ENCODE data around the gene PSD4. TPM values are rescaled to one million over a fixed set of nuclear protein-coding genes. Genes with fewer than 3 reads are reported as not detected.
A peak's percentile ranks its signal among the peaks of the same experiment; 100 is the strongest.

Gene PSD4
- 100 to 1,000 TPM; 174 to 200 TPM for total RNA-seq

DNA sequence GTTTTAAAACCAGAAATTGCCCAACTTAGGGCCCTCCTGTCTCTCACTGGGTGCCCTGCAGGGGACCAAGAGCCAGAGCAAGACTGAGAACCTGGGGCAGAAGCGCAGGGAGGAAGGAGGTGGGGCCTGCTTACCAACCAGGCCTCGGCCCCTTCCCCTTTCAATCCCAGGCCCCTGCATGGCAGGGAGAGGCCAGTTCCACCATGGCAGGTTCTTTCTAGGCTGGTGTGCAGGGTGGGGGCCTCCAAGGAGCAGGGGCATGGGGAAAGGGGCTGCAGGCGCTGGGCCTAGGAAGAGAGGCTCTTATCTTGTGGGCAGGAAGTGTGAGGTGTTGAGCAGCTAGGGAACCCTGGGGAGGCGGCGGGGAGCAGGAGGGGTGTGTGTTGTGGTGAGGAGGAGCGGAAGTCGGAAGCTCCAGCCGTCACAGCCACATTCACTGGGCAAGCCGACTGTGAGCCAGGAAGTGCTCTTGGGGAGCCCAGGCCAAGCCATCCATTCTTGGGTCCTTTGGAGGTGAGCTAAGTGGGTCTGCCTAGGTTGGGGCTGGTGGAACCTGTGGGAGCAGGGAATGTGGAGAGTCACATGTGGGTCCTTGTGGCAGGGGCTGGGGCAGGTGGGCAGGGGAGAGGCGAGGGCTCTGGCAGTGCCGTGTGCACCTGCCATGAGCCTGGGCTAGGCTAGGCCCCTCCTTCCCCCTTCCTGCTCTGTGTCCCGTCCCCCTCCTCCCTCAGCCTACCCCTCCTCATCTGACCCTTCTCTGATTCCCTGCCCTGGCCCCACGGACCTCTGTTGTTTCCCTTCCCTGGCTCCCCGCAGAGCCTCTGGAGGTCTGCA is at the start of gene PSD4:
Gene PSD4, plus strand, starts transcription at position 430 of the 834 bp plus-strand sequence. CDS start 8,486 bp downstream, outside the sequence.
- peaks cover 12 to 23% of the 10 kb centered on the region in 2 donors for H3K36me3 Mint-ChIP-seq (ENCODE audit: insufficient read depth in 2 of 2)
- H3K27me3 Mint-ChIP-seq (ENCODE audit: low read depth): no peaks in the 10 kb centered on the region

DNA sequence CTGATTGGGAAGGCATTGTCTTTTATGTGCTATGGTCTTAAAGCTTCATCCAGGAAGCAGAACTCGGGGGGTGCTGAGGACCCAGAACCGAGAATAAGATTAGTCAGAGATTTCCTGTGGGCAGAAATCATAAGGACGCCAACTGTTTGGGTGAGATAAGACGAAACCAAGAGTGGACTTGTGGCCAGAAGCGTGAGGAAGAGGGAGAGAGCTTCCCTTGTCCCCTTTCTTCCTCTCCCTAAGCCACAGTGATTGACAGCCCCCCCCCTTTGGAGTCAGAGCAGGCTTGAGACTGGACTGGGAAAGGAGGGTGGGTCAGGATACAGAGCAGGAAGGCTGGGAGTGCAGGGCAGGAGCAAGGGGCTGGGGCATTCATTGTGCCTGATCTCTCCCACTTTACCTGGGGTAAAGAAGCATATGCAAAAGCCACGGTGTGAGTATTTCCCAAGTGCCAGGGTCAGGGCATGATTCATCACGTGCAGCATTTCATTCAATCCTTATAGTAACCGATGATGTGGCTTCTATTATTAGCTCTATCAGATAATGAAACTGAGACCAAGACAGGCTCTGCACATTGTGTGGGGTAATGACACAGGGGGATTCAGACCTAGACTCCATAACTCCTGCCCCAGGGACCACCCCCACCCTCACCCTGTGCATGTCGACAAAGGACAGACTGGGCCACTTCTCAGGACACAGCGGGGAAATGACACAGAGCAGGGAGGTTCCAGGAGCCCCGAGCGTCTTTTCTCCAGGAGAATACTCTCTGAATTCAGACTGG is 49.4 kb upstream of the PSD4 start:
- no peak overlapping the region for H3K27ac Mint-ChIP-seq
- DNase-seq (peak in 1 of 2 donors; percentile 19), ATAC-seq (replicated peaks in 1 of 2) (peak; percentile 61 to 71)
- peak overlapping the region; percentile 64 to 73 for H3K4me3 Mint-ChIP-seq
- H3K27me3 Mint-ChIP-seq (ENCODE audit: low read depth): peaks cover 11% of the 10 kb centered on the region
- H3K9me3 Mint-ChIP-seq: no peaks in the 10 kb centered on the region
- no peaks in the 10 kb centered on the region for H3K36me3 Mint-ChIP-seq (ENCODE audit: insufficient read depth in 2 of 2)
- peaks cover 56% of the 10 kb centered on the region for H3K4me1 Mint-ChIP-seq (ENCODE audit: low read depth)

More for the DNA sequence above, at the start of gene PSD4:
- ATAC-seq (replicated peaks in 1 of 2) (peak; percentile 82 to 84), DNase-seq (peak; percentile 89 to 91)
- H3K27ac Mint-ChIP-seq: peak within 1 kb of the TSS; percentile 91
- peaks cover 3 to 4% of the 10 kb centered on the region in 2 donors for H3K9me3 Mint-ChIP-seq
- H3K4me1 Mint-ChIP-seq (ENCODE audit: low read depth): peaks cover 75% of the 10 kb centered on the region
- peak within 1 kb of the TSS; percentile 78 to 89 for H3K4me3 Mint-ChIP-seq

DNA sequence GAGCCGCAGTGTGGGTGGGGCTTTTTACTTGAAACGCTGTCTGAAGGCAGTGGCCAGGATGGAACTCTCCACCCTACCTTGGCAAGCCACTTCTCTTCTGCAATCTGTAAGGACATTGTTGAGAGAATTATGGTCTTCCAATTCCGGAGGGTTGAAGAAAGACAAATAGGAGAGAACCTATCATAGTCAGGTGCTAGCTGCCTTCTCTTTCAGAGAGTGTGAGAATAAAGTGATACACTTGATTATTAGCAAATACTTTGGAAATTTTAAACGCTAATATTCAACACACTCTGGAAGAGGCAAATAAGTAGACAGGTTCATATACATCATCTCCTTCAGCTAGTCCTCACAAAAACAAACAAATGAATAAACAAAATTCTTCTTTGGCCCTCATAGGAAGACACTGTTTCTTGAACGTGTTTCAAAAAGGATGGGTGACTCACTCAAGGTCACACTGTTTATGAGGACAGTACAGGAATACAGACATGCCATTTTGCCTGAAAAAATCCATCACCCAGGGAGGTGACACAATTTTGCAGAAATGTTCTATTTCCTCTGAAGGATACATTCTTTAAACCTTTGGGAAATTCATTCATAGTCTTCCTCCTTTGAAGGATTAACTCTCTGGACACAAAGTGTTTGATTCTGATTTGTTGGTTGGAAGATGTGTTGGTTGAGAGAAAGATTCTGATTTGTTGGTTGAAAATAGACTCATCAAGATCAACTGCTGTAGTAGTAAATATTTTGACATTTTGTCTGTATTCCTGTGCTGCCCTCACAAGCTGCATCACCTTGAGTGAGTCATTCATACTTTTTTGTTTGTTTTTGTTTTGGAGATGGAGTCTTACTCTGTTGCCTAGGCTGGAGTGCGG is 48.6 kb upstream of the PSD4 start:
- peaks cover 11% of the 10 kb centered on the region for H3K27me3 Mint-ChIP-seq (ENCODE audit: low read depth)
- ATAC-seq (replicated peaks in 1 of 2): no peak
- H3K36me3 Mint-ChIP-seq (ENCODE audit: insufficient read depth in 2 of 2): no peaks in the 10 kb centered on the region
- H3K9me3 Mint-ChIP-seq: no peaks in the 10 kb centered on the region
- H3K4me1 Mint-ChIP-seq (ENCODE audit: low read depth): peaks cover 56% of the 10 kb centered on the region
- peak overlapping the region in 1 of 2 donors; percentile 64 for H3K4me3 Mint-ChIP-seq
- DNase-seq: no peak
- no peak overlapping the region for H3K27ac Mint-ChIP-seq

DNA sequence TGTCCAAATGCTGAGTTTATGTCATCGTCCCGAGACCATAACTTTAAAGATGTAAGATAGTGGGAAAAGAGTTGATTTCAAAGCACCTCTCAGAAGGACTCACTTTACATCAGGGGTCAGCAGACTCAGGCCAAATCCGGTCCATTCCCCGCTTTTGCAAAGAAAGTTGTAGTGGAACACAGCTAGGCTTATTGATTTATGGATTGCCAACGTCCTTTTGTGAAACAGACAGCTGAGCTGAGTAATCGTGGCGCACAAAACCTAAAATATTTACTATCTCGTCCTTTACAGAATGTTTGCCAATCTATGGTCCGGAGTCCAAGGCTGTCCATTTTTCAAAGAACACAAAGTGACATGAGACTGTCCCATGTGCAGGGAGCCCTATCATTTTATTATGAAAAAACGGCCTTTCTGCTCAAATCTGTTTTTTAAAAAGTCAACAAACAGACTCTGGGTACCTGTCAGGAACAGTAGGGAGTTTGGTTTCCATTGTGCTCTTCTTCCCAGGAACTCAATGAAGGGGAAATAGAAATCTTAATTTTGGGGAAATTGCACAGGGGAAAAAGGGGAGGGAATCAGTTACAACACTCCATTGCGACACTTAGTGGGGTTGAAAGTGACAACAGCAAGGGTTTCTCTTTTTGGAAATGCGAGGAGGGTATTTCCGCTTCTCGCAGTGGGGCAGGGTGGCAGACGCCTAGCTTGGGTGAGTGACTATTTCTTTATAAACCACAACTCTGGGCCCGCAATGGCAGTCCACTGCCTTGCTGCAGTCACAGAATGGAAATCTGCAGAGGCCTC is 46.7 kb upstream of the PSD4 start, which contains the start of gene IL1RN:
Gene IL1RN, plus strand, starts transcription at position 754 of the 801 bp plus-strand sequence. Its CDS starts 27 bp downstream, at position 781.
- no peaks in the 10 kb centered on the region for H3K36me3 Mint-ChIP-seq (ENCODE audit: insufficient read depth in 2 of 2)
- no peak for ATAC-seq (replicated peaks in 1 of 2)
- peaks cover 44% of the 10 kb centered on the region for H3K4me1 Mint-ChIP-seq (ENCODE audit: low read depth)
- H3K27ac Mint-ChIP-seq: no peak within 1 kb of the TSS
- no peaks in the 10 kb centered on the region for H3K27me3 Mint-ChIP-seq (ENCODE audit: low read depth)
- H3K9me3 Mint-ChIP-seq: no peaks in the 10 kb centered on the region
- H3K4me3 Mint-ChIP-seq: peak within 1 kb of the TSS in 1 of 2 donors; percentile 31
- DNase-seq: no peak

DNA sequence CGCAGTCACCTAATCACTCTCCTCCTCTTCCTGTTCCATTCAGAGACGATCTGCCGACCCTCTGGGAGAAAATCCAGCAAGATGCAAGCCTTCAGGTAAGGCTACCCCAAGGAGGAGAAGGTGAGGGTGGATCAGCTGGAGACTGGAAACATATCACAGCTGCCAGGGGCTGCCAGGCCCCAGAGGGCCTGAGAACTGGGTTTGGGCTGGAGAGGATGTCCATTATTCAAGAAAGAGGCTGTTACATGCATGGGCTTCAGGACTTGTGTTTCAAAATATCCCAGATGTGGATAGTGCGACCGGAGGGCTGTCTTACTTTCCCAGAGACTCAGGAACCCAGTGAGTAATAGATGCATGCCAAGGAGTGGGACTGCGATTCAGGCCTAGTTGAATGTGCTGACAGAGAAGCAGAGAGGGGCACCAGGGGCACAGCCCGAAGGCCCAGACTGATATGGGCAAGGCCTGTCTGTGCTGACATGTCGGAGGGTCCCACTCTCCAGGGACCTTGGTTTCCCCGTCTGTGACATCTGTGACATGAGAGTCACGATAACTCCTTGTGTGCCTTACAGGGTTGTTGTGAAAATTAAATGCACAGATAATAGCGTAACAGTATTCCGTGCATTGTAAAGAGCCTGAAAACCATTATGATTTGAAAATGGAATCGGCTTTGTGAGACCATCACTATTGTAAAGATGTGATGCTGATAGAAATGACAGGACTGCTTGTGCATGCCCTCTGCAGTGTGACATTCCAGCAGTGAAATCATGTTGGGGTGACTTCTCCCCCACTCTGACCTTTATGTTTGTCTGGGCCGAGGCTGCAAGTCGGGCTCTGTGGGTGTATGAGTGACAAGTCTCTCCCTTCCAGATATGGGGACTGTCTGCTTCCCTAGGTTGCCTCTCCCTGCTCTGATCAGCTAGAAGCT is 45.9 kb upstream of the PSD4 start:
- H3K27ac Mint-ChIP-seq: no peak overlapping the region
- ATAC-seq (replicated peaks in 1 of 2) (no peak), DNase-seq (no peak)
- H3K9me3 Mint-ChIP-seq: no peaks in the 10 kb centered on the region
- H3K36me3 Mint-ChIP-seq (ENCODE audit: insufficient read depth in 2 of 2): no peaks in the 10 kb centered on the region
- peaks cover 37% of the 10 kb centered on the region for H3K4me1 Mint-ChIP-seq (ENCODE audit: low read depth)
- H3K4me3 Mint-ChIP-seq: no peak overlapping the region
- no peaks in the 10 kb centered on the region for H3K27me3 Mint-ChIP-seq (ENCODE audit: low read depth)

DNA sequence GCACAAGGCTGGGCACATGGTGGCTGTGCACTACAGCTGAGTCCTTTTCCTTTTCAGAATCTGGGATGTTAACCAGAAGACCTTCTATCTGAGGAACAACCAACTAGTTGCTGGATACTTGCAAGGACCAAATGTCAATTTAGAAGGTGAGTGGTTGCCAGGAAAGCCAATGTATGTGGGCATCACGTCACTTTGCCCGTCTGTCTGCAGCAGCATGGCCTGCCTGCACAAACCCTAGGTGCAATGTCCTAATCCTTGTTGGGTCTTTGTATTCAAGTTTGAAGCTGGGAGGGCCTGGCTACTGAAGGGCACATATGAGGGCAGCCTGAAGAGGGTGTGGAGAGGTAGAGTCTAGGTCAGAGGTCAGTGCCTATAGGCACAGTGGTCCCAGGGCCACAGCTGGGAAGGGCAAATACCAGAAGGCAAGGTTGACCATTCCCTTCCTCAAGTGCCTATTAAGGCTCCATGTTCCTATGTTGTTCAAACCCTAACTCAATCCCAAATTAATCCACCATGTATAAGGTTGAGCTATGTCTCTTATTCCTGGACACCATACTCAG is 44.2 kb upstream of the PSD4 start:
- no peak for DNase-seq
- Mint-ChIP-seq H3K36me3 (ENCODE audit: insufficient read depth in 2 of 2) (no peaks in the 10 kb centered on the region), H3K4me1 (ENCODE audit: low read depth) (peaks cover 31% of the 10 kb centered on the region), H3K9me3 (no peaks in the 10 kb centered on the region), H3K27ac (no peak overlapping the region), H3K4me3 (no peak overlapping the region), H3K27me3 (ENCODE audit: low read depth) (no peaks in the 10 kb centered on the region)
- no peak for ATAC-seq (replicated peaks in 1 of 2)

DNA sequence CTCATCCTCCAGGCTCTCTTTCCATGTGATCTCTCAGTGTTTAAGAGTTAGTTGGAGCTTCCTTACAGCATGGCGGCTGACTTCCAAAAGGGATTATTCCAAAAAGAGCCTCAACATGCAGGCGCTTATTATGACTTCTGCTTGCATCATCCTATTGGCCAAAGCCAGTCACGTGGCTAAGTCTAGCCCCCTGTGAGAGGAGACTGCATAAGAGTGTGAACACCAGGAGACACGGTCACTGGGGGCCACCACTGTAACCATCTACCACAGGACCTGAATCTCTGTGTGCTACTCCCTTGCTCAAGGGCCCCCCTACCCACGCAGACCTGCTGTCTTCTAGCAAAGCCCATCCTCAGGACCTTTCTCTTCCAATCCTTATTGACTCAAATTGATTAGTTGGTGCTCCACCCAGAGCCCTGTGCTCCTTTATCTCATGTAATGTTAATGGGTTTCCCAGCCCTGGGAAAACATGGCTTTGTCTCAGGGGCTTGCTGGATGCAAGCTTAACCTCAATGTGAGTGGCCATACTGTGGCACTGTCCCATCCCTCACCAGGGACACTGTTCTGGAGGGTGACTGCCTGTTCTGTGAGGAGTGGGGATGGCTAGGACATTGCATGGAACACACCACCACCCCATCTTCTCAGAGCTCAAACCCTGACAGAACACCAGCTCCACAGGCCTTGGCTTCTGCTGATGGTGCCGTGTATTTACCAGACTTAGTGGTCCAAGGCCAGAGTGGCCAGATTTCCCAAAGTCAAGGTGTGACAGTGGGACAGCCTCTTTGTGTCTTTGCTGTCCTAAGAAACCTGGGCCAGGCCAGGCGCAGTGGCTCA is 42.2 kb upstream of the PSD4 start:
- no peak overlapping the region for H3K4me3 Mint-ChIP-seq
- no peak for DNase-seq
- no peaks in the 10 kb centered on the region for H3K9me3 Mint-ChIP-seq
- no peaks in the 10 kb centered on the region for H3K27me3 Mint-ChIP-seq (ENCODE audit: low read depth)
- H3K36me3 Mint-ChIP-seq (ENCODE audit: insufficient read depth in 2 of 2): no peaks in the 10 kb centered on the region
- no peak for ATAC-seq (replicated peaks in 1 of 2)
- H3K27ac Mint-ChIP-seq: no peak overlapping the region
- H3K4me1 Mint-ChIP-seq (ENCODE audit: low read depth): peaks cover 19% of the 10 kb centered on the region

DNA sequence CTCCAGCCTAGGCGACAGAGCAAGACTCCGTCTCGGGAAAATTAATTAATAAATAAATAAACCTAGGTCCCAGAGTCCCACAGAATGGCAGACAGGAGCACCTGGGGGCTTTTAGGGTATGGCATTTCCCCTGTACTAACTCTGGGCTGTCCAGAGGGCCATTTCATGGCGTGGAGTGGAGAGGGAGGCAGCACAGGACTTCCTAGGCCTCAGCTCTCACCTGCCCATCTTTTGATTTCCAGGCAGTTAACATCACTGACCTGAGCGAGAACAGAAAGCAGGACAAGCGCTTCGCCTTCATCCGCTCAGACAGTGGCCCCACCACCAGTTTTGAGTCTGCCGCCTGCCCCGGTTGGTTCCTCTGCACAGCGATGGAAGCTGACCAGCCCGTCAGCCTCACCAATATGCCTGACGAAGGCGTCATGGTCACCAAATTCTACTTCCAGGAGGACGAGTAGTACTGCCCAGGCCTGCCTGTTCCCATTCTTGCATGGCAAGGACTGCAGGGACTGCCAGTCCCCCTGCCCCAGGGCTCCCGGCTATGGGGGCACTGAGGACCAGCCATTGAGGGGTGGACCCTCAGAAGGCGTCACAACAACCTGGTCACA is 41.3 kb upstream of the PSD4 start:
- no peak overlapping the region for H3K27ac Mint-ChIP-seq
- peaks cover 20% of the 10 kb centered on the region for H3K4me1 Mint-ChIP-seq (ENCODE audit: low read depth)
- DNase-seq (no peak), ATAC-seq (replicated peaks in 1 of 2) (no peak)
- no peaks in the 10 kb centered on the region for H3K9me3 Mint-ChIP-seq
- no peak overlapping the region for H3K4me3 Mint-ChIP-seq
- H3K36me3 Mint-ChIP-seq (ENCODE audit: insufficient read depth in 2 of 2): no peaks in the 10 kb centered on the region
- no peaks in the 10 kb centered on the region for H3K27me3 Mint-ChIP-seq (ENCODE audit: low read depth)

DNA sequence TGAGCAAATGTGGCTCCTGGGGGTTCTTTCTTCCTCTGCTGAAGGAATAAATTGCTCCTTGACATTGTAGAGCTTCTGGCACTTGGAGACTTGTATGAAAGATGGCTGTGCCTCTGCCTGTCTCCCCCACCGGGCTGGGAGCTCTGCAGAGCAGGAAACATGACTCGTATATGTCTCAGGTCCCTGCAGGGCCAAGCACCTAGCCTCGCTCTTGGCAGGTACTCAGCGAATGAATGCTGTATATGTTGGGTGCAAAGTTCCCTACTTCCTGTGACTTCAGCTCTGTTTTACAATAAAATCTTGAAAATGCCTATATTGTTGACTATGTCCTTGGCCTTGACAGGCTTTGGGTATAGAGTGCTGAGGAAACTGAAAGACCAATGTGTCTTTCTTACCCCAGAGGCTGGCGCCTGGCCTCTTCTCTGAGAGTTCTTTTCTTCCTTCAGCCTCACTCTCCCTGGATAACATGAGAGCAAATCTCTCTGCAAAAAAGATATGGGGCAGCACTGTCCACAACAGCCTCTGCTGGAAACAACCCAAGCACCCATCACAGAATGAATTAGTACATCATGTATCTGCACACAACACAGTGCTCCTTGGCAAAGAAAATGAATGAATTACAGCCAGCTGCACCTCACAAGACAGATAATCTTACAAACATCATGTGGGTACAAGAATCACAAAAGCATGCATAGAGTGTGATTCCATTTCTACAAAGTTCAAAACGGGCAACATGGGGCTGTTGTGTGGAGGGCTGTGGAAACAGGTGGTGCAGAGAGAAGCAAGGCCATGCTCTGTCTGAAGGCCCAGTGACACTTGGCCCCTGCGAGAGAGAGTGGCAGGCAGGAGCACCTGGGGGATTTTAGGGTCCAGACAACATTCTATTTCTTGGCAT is 39.8 kb upstream of the PSD4 start:
- Mint-ChIP-seq H3K27ac (peak overlapping the region; percentile 40), H3K36me3 (ENCODE audit: insufficient read depth in 2 of 2) (no peaks in the 10 kb centered on the region), H3K27me3 (ENCODE audit: low read depth) (no peaks in the 10 kb centered on the region), H3K4me3 (no peak overlapping the region), H3K4me1 (ENCODE audit: low read depth) (peaks cover 32% of the 10 kb centered on the region), H3K9me3 (no peaks in the 10 kb centered on the region)
- ATAC-seq (replicated peaks in 1 of 2) (peak; percentile 59 to 63), DNase-seq (peak in 1 of 2 donors; percentile 14)

Data from activated T-cell treated with anti-CD3 and anti-CD28 coated beads, Interleukin-2, amount 50 U/mL, for 72 hours (primary cell).